Peyer's patch (tissue), 4 donors: ENCODE measurements around the gene ZNF483. TPM values are rescaled to one million over a fixed set of nuclear protein-coding genes. Genes with fewer than 3 reads are reported as not detected.
A peak's percentile ranks its signal among the peaks of the same experiment; 100 is the strongest.
"Not testable (repeated sequence)": the region's sequence is repeated elsewhere in the genome, so short reads cannot be mapped to it uniquely, and the experiment has no call there.

Source experiments
- DNase-seq, 3 donors: peaks; one replicate each; pipeline ENCODE4 v3.0.0-alpha.2; 2017 to 2019
- H3K27ac ChIP-seq, 4 donors: fragments of 200-600 bp; sonication (generic); one replicate each; pipeline ENCODE4 v1.5.1; 2016 to 2019
- H3K27me3 ChIP-seq, 2 donors: fragments of 200-600 bp; sonication (generic); one replicate each; pipeline ENCODE4 v1.5.1; 2019
- H3K36me3 ChIP-seq, 3 donors: fragments of 200-600 bp; sonication (generic); one replicate each; pipeline ENCODE4 v1.5.1; 2016 to 2019
- H3K4me1 ChIP-seq, 4 donors: fragments of 200-600 bp; sonication (generic); one replicate each; pipeline ENCODE4 v1.5.1; 2016 to 2019
- H3K4me3 ChIP-seq, 4 donors: fragments of 200-600 bp; sonication (generic); 1 replicate in 3 of 4; 2 replicates in 1 of 4; pipeline ENCODE4 v1.5.1; 2016 to 2019; ENCODE audit warnings: mild to moderate bottlenecking in 1 of 4
- H3K9me3 ChIP-seq, 4 donors: fragments of 200-600 bp; sonication (generic); one replicate each; pipeline ENCODE4 v1.5.1; 2016 to 2019; ENCODE audit warnings: mild to moderate bottlenecking in 1 of 4
- POLR2A ChIP-seq, 2 donors: fragments of 450-650 bp; IDR thresholded peaks; one replicate each; pipeline ENCODE4 v1.5.1; 2017; ENCODE audit warnings: antibody characterized with exemption in 2 of 2, mild to moderate bottlenecking in 2 of 2, moderate library complexity in 2 of 2
- total RNA-seq, 4 donors: library from RNA; depleted of rRNA; stranded (reverse); fragments of >200 nt; gene quantifications; one replicate each; pipeline ENCODE4 v1.1.0, GENCODE V29; 2016
- TF ChIP-seq, protein P1 (sequence below), 6 experiments: fragments of 450-650 bp in 4 of 6; fragments of 200-600 bp in 2 of 6; sonication (generic) in 1 of 6; IDR thresholded peaks; one replicate each; pipeline ENCODE4 v1.5.1; 2017 to 2019; ENCODE audit warnings: antibody characterized with exemption in 6 of 6, mild to moderate bottlenecking in 3 of 6, moderate library complexity in 1 of 6

ZNF483 gene
- total RNA-seq, 4 donors from 2014 or later, result 1.6 to 5.8 (median 2.7) TPM

DNA sequence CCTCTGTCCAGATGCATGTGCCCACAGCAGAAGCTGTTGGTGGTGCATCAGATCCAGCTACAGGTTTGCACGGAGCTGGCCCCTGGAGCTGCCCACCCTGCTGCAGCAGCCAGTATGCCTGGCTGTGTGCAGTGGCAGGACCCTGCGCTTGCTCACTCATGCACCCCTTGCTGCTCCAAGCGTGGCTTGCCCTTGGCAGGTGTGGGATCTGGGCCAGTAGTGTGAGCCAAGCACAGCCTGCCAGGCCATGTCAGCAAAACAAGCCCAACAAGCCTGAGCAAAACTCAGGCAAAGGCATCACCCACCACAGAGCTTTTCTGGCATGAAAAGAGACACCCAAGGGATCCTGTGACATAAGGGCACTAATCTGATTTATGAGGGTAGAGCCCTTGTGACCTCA lies 22.5 kb upstream of the ZNF483 start:
- H3K9me3 ChIP-seq, result no peaks in the 10 kb centered on the region
- TF ChIP-seq POLR2A (IDR thresholded peaks at IDR 0.05), result no peak
- TF ChIP-seq, protein P1, sequence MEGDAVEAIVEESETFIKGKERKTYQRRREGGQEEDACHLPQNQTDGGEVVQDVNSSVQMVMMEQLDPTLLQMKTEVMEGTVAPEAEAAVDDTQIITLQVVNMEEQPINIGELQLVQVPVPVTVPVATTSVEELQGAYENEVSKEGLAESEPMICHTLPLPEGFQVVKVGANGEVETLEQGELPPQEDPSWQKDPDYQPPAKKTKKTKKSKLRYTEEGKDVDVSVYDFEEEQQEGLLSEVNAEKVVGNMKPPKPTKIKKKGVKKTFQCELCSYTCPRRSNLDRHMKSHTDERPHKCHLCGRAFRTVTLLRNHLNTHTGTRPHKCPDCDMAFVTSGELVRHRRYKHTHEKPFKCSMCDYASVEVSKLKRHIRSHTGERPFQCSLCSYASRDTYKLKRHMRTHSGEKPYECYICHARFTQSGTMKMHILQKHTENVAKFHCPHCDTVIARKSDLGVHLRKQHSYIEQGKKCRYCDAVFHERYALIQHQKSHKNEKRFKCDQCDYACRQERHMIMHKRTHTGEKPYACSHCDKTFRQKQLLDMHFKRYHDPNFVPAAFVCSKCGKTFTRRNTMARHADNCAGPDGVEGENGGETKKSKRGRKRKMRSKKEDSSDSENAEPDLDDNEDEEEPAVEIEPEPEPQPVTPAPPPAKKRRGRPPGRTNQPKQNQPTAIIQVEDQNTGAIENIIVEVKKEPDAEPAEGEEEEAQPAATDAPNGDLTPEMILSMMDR (IDR thresholded peaks at IDR 0.05), result no peak
- no peaks in the 10 kb centered on the region for H3K27me3 ChIP-seq
- no peaks in the 10 kb centered on the region for H3K4me1 ChIP-seq
- H3K36me3 ChIP-seq, result no peaks in the 10 kb centered on the region
- no peak overlapping the region for H3K4me3 ChIP-seq
- DNase-seq, result no peak
- H3K27ac ChIP-seq, result no peak overlapping the region

- H3K27ac ChIP-seq, H3K9me3 ChIP-seq, H3K4me1 ChIP-seq, H3K4me3 ChIP-seq, DNase-seq, H3K36me3 ChIP-seq, H3K27me3 ChIP-seq: not testable (repeated sequence)
Measured at GRCh38 chr9:111511581-111511980, 13.4 kb upstream of the ZNF483 start.

GRCh38 chr9:111514967-111515366 lies 10.0 kb upstream of the ZNF483 start:
- Histone ChIP-seq H3K27me3 (no peaks in the 10 kb centered on the region), H3K4me1 (no peaks in the 10 kb centered on the region), H3K9me3 (no peaks in the 10 kb centered on the region), H3K27ac (no peak overlapping the region), H3K36me3 (no peaks in the 10 kb centered on the region), H3K4me3 (no peak overlapping the region)
- no peak for TF ChIP-seq POLR2A (IDR thresholded peaks at IDR 0.05)
- TF ChIP-seq, protein P1 (IDR thresholded peaks at IDR 0.05), result no peak
- DNase-seq, result no peak

DNA sequence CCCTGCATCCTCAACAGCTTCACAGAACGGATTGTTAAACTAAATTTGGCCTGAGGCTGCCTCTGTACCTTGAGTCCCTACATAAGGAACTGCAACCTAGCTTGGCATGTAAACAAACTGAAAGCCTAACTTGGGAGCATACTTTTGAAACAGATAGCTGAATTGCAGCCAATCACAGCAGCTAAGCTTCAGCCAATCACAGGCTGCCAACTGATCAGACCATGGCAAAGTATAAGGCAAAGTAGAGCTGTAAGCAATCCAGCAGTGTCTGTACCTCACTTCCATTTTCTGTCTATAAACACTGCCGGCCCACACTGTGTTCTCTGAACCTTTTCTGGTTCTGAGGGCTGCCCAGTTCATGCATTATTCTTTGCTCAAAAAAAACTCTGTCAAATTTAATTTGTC lies 8.9 kb upstream of the ZNF483 start:
- TF ChIP-seq POLR2A (IDR thresholded peaks at IDR 0.05), result no peak
- TF ChIP-seq, protein P1 (IDR thresholded peaks at IDR 0.05), result no peak
- H3K27ac ChIP-seq, result no peak overlapping the region
- no peaks in the 10 kb centered on the region for H3K9me3 ChIP-seq
- H3K27me3 ChIP-seq, result no peaks in the 10 kb centered on the region
- no peaks in the 10 kb centered on the region for H3K36me3 ChIP-seq
- no peak for DNase-seq
- no peaks in the 10 kb centered on the region for H3K4me1 ChIP-seq
- H3K4me3 ChIP-seq, result no peak overlapping the region

DNA sequence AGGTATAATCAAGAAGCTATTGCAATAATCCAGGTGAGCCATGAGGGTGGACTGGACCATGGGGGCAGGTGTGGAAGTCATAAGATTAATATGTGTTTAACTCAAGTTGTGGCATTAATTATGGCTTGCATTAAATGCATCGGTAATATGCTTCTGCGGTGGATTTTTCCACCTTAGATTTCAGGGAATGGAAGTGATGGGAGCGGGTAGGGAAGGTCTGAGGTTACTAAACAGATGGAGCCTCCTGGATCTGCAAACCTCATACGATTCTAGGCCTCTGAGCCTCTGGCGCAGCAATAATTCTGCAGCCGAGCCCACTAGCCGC lies 286 bp upstream of the ZNF483 start:
- H3K27me3 ChIP-seq, result peaks cover 0 to 3% of the 10 kb centered on the region in 2 donors
- H3K36me3 ChIP-seq, result no peaks in the 10 kb centered on the region
- peak overlapping the region; percentile 67 to 92 (median 75) for H3K4me3 ChIP-seq
- no peak for DNase-seq
- no peak for TF ChIP-seq POLR2A (IDR thresholded peaks at IDR 0.05)
- TF ChIP-seq, protein P1 (IDR thresholded peaks at IDR 0.05), result no peak
- H3K9me3 ChIP-seq, result no peaks in the 10 kb centered on the region
- H3K4me1 ChIP-seq, result peaks cover 0 to 10% (median 0%) of the 10 kb centered on the region in 4 donors
- peak overlapping the region in 1 of 4 donors; percentile 68 for H3K27ac ChIP-seq

GRCh38 chr9:111527347-111527746 lies 2.4 kb downstream of the ZNF483 start:
- no peak for TF ChIP-seq POLR2A (IDR thresholded peaks at IDR 0.05)
- TF ChIP-seq, protein P1 (IDR thresholded peaks at IDR 0.05), result no peak
- no peak for DNase-seq
- H3K36me3 ChIP-seq, result no peaks in the 10 kb centered on the region

More at GRCh38 chr9:111527347-111527746, 2.4 kb downstream of the ZNF483 start:
- no peaks in the 10 kb centered on the region for H3K9me3 ChIP-seq
- no peak overlapping the region for H3K4me3 ChIP-seq
- no peak overlapping the region for H3K27ac ChIP-seq
- H3K4me1 ChIP-seq, result peaks cover 0 to 10% (median 0%) of the 10 kb centered on the region in 4 donors
- peaks cover 0 to 3% of the 10 kb centered on the region in 2 donors for H3K27me3 ChIP-seq
